Measurements from ENCODE around the gene P2RY1.

DNA sequence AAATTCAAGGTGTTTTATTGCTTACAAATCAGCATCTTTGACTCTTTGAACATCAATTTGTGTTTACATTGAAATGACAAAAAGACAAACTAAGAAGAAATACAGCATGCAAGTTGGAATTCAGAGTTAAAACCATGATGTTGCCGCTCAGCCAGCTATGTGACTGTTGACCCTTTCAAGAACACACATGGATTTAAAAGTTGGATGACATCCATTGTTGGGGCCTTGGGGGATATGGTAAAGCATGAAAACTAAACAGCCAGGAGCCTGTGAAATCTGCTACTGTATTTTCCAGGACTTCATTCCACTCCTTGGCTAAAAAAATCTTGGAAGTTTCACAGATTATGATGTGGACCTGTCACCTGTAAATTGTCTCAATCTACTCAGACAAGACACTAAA, 4.6 kb downstream of the P2RY1 start:
- TF ChIP-seq, protein P1, sequence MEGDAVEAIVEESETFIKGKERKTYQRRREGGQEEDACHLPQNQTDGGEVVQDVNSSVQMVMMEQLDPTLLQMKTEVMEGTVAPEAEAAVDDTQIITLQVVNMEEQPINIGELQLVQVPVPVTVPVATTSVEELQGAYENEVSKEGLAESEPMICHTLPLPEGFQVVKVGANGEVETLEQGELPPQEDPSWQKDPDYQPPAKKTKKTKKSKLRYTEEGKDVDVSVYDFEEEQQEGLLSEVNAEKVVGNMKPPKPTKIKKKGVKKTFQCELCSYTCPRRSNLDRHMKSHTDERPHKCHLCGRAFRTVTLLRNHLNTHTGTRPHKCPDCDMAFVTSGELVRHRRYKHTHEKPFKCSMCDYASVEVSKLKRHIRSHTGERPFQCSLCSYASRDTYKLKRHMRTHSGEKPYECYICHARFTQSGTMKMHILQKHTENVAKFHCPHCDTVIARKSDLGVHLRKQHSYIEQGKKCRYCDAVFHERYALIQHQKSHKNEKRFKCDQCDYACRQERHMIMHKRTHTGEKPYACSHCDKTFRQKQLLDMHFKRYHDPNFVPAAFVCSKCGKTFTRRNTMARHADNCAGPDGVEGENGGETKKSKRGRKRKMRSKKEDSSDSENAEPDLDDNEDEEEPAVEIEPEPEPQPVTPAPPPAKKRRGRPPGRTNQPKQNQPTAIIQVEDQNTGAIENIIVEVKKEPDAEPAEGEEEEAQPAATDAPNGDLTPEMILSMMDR (IDR thresholded peaks at IDR 0.05; ENCODE audit: low read length) = no peak
- no peak for TF ChIP-seq EZH2 (optimal IDR thresholded peaks at IDR 0.05; ENCODE audit: low read depth, low read length)
